GM10266 (cell line): ENCODE results near the gene HNF4A.
A peak's percentile ranks its signal among the peaks of the same experiment; 100 is the strongest.

Experiments used
- DNase-seq: peaks from one replicate; pipeline ENCODE4 v3.0.0; 2012; ENCODE audit errors: extremely low spot score
- TF ChIP-seq, protein P1 (sequence below): IDR thresholded peaks from 2 replicates; pipeline ENCODE4 v1.5.1; 2012; ENCODE audit warnings: mild to moderate bottlenecking, low read depth; ENCODE audit not compliant: control insufficient read depth, insufficient read depth; ENCODE audit errors: missing control alignments

Gene HNF4A

DNA sequence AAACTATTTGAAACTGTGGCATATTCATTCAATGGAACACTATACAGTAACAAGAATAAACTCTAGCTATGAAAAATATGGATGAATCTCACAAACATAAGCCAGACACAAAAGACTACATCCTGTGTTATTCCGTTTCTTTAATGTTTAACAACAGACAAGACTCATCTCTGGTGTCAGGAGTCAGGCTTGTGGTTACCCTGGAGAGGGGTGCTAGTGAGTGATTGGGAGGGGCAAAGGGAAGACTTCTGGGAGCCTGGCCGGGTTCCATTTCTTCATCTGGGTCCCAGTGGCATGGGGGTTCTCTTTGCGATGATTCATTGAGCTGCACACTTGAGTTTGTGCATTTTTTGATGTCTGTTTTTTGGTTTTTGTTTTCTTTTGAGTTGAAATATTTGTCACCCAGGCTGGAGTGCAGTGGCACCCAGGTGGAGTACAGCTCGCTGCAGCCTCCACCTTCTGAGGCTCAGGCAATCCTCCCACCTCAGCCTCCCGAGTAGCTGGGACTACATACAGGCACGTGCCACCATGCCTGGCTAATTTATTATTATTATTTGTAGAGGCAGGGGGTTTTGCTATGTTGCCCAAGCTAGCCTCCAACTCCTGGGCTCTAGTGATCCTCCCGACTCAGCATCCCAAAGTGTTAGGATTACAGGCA, 98.9 kb downstream of the HNF4A start:
- TF ChIP-seq, protein P1, sequence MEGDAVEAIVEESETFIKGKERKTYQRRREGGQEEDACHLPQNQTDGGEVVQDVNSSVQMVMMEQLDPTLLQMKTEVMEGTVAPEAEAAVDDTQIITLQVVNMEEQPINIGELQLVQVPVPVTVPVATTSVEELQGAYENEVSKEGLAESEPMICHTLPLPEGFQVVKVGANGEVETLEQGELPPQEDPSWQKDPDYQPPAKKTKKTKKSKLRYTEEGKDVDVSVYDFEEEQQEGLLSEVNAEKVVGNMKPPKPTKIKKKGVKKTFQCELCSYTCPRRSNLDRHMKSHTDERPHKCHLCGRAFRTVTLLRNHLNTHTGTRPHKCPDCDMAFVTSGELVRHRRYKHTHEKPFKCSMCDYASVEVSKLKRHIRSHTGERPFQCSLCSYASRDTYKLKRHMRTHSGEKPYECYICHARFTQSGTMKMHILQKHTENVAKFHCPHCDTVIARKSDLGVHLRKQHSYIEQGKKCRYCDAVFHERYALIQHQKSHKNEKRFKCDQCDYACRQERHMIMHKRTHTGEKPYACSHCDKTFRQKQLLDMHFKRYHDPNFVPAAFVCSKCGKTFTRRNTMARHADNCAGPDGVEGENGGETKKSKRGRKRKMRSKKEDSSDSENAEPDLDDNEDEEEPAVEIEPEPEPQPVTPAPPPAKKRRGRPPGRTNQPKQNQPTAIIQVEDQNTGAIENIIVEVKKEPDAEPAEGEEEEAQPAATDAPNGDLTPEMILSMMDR = no peak
- DNase-seq = no peak

DNA sequence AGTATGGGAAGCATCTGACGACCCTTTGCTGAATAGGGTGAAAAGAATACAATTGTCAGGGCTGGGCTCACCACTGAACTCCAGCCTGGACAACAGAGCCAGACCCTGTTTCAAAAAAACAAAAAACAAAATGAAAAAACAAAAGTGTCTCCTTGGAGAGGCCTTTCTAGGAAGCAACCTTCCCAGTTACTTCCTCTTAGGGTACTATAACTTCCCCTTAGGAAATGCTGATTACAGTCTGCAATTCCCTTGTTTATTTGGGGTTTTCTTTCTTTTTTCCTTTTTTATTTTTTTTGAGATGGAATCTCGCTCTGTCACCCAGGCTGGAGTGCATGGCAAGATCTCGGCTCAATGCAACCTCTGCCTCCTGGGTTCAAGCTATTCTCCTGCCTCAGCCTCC, 99.6 kb downstream of the HNF4A start:
- no peak for DNase-seq
- TF ChIP-seq, protein P1 = no peak

DNA sequence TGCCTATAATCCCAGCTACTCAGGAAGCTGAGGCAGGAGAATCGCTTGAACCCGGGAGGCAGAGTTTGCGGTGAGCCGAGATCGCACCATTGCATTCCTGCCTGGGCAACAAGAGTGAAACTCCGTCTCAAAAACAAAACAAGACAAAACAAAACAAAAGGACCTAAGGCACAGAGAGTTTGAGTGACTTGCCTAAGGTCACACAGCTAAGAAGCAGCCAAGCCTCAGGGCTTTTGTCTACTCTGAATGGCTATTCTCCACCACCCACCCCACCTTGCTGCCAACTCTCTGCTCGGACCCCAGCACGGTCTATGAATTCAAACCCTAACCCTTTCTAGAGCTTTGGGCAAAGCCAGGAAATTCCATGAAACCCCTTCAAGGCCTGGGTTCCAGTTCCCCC, 101.1 kb downstream of the HNF4A start:
- TF ChIP-seq, protein P1 = no peak

DNA sequence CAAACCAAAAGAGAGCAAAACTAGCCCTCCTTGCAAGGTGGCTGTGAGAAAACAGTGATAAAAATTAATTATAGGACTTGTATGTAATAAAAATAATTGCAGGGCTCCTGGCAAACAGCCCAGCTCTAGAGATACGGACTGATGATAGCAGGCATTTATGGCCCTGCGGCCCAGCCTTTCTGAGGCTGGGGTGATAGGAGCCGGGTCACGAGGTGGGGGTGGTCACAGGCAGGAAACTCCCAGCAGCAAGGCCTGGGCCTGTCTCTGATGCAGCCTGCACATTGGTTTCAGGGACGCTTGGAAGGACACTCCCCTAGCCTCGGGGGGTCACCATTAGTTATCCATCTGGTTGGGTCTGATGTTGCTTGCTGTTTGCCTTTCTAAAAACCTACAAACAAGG, 101.5 kb downstream of the HNF4A start:
- DNase-seq = no peak
- TF ChIP-seq, protein P1 = no peak

More for the DNA sequence above, 101.1 kb downstream of the HNF4A start:
- DNase-seq = no peak

DNA sequence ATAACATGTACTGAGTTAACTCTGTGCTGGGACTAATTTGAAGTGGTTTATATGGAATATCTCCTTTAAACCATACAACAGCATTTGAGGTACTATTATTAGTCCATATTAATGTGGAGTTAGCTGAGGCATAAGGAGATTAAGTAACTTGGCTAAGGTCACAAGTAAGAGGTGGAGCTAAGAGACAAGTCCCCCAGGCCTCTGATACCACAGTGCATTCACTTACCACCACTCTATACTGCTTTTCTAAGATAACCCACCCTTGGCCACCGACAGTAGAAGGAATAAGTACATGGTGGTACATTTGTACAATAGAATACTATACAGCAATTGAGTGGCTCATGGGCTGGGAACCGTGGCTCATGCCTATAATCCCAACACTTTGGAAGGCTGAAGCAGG, 103.8 kb downstream of the HNF4A start:
- TF ChIP-seq, protein P1 = no peak
- DNase-seq = no peak

DNA sequence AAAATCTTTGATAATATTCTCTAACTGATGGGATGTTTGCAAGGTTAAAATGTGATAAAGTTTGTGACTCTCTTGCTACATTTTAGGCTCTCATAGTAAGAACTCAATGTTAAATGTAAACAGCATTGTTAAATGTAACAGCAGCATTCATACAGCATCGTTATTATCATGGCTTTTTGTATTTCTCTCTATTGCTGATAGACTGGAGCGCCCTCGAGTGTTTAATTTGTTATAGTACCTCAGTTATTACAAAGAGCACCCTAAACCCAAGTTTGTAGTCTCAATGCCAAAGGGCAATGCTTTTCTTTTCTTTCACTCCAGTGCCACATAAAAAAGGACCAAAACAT, 105.3 kb downstream of the HNF4A start:
- peak; percentile 33 for DNase-seq
- TF ChIP-seq, protein P1 = peak; percentile 39

DNA sequence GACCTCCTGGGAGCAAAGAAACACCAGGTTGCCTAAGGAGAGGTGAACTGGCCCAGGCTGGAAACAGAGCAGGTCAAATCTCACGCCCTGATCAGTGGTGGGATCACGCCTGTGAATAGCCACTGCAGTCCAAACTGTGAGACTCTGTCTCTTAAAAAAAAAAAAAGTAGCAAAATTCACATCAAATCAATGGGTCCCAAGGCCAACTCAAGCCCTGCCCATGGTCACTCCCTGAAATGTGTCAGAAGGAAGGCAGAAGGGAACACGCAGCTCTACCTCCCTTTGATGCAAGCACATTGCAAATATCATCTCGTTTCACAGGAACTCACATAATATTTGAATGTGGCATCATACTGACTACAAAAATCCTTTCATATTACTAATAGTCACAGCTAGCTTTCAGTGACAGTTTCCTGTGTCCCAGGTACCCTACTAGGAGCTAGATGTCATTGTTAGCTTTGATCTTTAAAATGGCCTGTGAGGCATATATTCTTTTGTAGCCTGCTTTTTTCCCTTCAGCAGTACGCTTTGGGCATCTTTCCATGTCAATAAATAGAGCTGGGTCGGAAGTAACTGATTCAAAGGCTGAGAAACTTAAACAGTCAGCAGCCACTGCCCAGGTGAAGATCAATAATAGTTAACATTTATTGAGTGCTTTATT, 105.8 kb downstream of the HNF4A start:
- TF ChIP-seq, protein P1 = no peak
- no peak for DNase-seq
